ENCODE measurements around the gene NTM.

NTM gene

GRCh38 chr11:131819865-131820264, 449.4 kb downstream of the NTM start:
- DNase-seq (ENCODE audit: low read depth in 2 of 2): no peak

- no peak for DNase-seq (ENCODE audit: low read depth in 2 of 2)
Observed at GRCh38 chr11:131822506-131822905, 452.1 kb downstream of the NTM start.

- DNase-seq (ENCODE audit: low read depth in 2 of 2): no peak
Observed at GRCh38 chr11:131823772-131824171, 453.4 kb downstream of the NTM start.

GRCh38 chr11:131824771-131825170, 454.4 kb downstream of the NTM start:
- no peak for DNase-seq (ENCODE audit: low read depth in 2 of 2)

- DNase-seq (ENCODE audit: low read depth in 2 of 2): no peak
Observed at GRCh38 chr11:131827430-131827829, 457.0 kb downstream of the NTM start.

GRCh38 chr11:131829725-131830124, 459.3 kb downstream of the NTM start:
- no peak for DNase-seq (ENCODE audit: low read depth in 2 of 2)

- DNase-seq (ENCODE audit: low read depth in 2 of 2): no peak
Observed at GRCh38 chr11:131832079-131832478, 461.7 kb downstream of the NTM start.

- no peak for DNase-seq (ENCODE audit: low read depth in 2 of 2)
Observed at GRCh38 chr11:131833366-131833765, 463.0 kb downstream of the NTM start.

- DNase-seq (ENCODE audit: low read depth in 2 of 2): no peak
Observed at GRCh38 chr11:131837562-131837961, 467.1 kb downstream of the NTM start.

- no peak for DNase-seq (ENCODE audit: low read depth in 2 of 2)
Observed at GRCh38 chr11:131838016-131838415, 467.6 kb downstream of the NTM start.

GRCh38 chr11:131839326-131839725, 468.9 kb downstream of the NTM start:
- no peak for DNase-seq (ENCODE audit: low read depth in 2 of 2)

- DNase-seq (ENCODE audit: low read depth in 2 of 2): no peak
Observed at GRCh38 chr11:131840545-131840944, 470.1 kb downstream of the NTM start.

- DNase-seq (ENCODE audit: low read depth in 2 of 2): no peak
Observed at GRCh38 chr11:131841028-131841427, 470.6 kb downstream of the NTM start.

GRCh38 chr11:131841925-131842635, 471.7 kb downstream of the NTM start:
- DNase-seq (ENCODE audit: low read depth in 2 of 2): no peak

- DNase-seq (ENCODE audit: low read depth in 2 of 2): no peak
Observed at GRCh38 chr11:131845255-131845654, 474.8 kb downstream of the NTM start.

- DNase-seq (ENCODE audit: low read depth in 2 of 2): no peak
Observed at GRCh38 chr11:131849485-131849884, 479.1 kb downstream of the NTM start.

GRCh38 chr11:131850507-131850906, 480.1 kb downstream of the NTM start:
- DNase-seq (ENCODE audit: low read depth in 2 of 2): no peak

- no peak for DNase-seq (ENCODE audit: low read depth in 2 of 2)
Observed at GRCh38 chr11:131851964-131852755, 481.7 kb downstream of the NTM start.

GRCh38 chr11:131852757-131853156, 482.3 kb downstream of the NTM start:
- DNase-seq (ENCODE audit: low read depth in 2 of 2): no peak

- no peak for DNase-seq (ENCODE audit: low read depth in 2 of 2)
Observed at GRCh38 chr11:131854391-131854790, 484.0 kb downstream of the NTM start.

- no peak for DNase-seq (ENCODE audit: low read depth in 2 of 2)
Observed at GRCh38 chr11:131855320-131855719, 484.9 kb downstream of the NTM start.

- no peak for DNase-seq (ENCODE audit: low read depth in 2 of 2)
Observed at GRCh38 chr11:131857246-131857645, 486.8 kb downstream of the NTM start.

GRCh38 chr11:131858505-131858904, 488.1 kb downstream of the NTM start:
- DNase-seq (ENCODE audit: low read depth in 2 of 2): no peak

Measured in stimulated activated CD8-positive, alpha-beta memory T cell treated with anti-CD3 and anti-CD28 coated beads, Interleukin-2, amount 100 ng/mL, for 1 hour (primary cell).